Ovary (tissue), 9 donors: ENCODE results near the gene FUBP1. TPM values are rescaled to one million over a fixed set of nuclear protein-coding genes. Genes with fewer than 3 reads are reported as not detected.
"Not testable (repeated sequence)": the region's sequence is repeated elsewhere in the genome, so short reads cannot be mapped to it uniquely, and the experiment has no call there.

Source experiments
- DNase-seq, 5 donors: peaks; one replicate each; pipeline ENCODE4 v3.0.0-alpha.2; 2019 to 2020
- H3K27ac ChIP-seq, 2 donors: fragments of 200-600 bp; one replicate each; pipeline versions ENCODE4 v1.5.1 to v1.8.0; 2019 to 2022
- H3K27me3 ChIP-seq: fragments of 200-600 bp; one replicate; pipeline ENCODE4 v1.8.0; 2022
- H3K36me3 ChIP-seq: fragments of 200-600 bp; sonication (generic); one replicate; pipeline ENCODE4 v1.5.1; 2019
- H3K4me1 ChIP-seq: one replicate; pipeline ENCODE4 v1.8.1; 2013; ENCODE audit warnings: mild to moderate bottlenecking, moderate library complexity; ENCODE audit not compliant: insufficient read depth
- H3K4me3 ChIP-seq: fragments of 200-600 bp; sonication (generic); one replicate; pipeline ENCODE4 v1.5.1; 2017
- H3K9me3 ChIP-seq, 2 donors: fragments of 200-600 bp in 1 of 2; sonication (generic) in 1 of 2; one replicate each; pipeline versions ENCODE4 v1.5.1 to v1.8.1; 2013 to 2019; ENCODE audit warnings: mild to moderate bottlenecking in 1 of 2, moderate library complexity in 1 of 2
- EP300 ChIP-seq: sonication (generic); formaldehyde crosslinking; IDR thresholded peaks from one replicate; pipeline ENCODE4 v1.6.1; 2017; ENCODE audit warnings: antibody characterized with exemption
- POLR2A ChIP-seq: fragments of 450-650 bp; IDR thresholded peaks from one replicate; pipeline ENCODE4 v1.6.1; 2017; ENCODE audit warnings: antibody characterized with exemption, mild to moderate bottlenecking, moderate library complexity
- WGBS, 3 donors: extraction: QIAGEN DNeasy Blood & Tissue Kit in 1 of 3; methylation state at CpG; one replicate each; pipeline versions ENCODE4 v1.1.5 to v1.1.7; 2013 to 2017; 5-methylcytosine and 5-hydroxymethylcytosine counted together
- intact Hi-C, 4 donors: fragments of 100-400 bp; cut with DNase I; formaldehyde crosslinking; loops; one replicate each; pipeline versions ENCODE4 v1.11.0 to v1.15.1; 2022 to 2023
- polyA plus RNA-seq, 2 donors: library from polyadenylated mRNA; stranded (reverse); fragments of 200-250 nt in 1 of 2; fragments of 350-450 nt in 1 of 2; fragmentation: Illumina TruSeq in 1 of 2; extraction: RNeasy Lipid Tissue Mini Kit (QIAGEN cat#74804) in 1 of 2; gene quantifications; one replicate each; pipeline ENCODE4 v1.2.3, GENCODE V29; 2013 to 2014
- total RNA-seq, 7 donors: library from RNA; depleted of rRNA in 2 of 7; stranded (reverse); fragments of >200 nt in 2 of 7; fragmentation: NEBNext Ultra II Directional in 3 of 7; extraction: Animal tissue kit (Norgen Biotek cat#: 25700) in 3 of 7; gene quantifications; one replicate each; pipeline versions ENCODE4 v1.1.0 to v1.2.4, GENCODE V29; 2016 to 2023
- TF ChIP-seq, protein P1 (sequence below), 3 donors: fragments of 450-650 bp in 2 of 3; fragments of 200-600 bp in 1 of 3; IDR thresholded peaks; one replicate each; pipeline versions ENCODE4 v1.5.1 to v1.8.0; 2016 to 2022; ENCODE audit warnings: antibody characterized with exemption in 3 of 3, mild to moderate bottlenecking in 1 of 3
- donor health status: DM: no; HTN: no; CAD: no; lungs with moderate emphysema.
- donor health status: DM: no; HTN: no; CAD: no.
- donor health status: Bipolar disorder and iron deficiency.
- donor health status: DM: yes; HTN: yes; CAD: no.
- donor health status: DM: no; HTN: no; CAD: no.
- donor health status: DM: yes; HTN: yes; CAD: no.

Gene FUBP1
- total and polyA plus RNA-seq, 9 donors = 78.8 to 169 (median 115) TPM

DNA sequence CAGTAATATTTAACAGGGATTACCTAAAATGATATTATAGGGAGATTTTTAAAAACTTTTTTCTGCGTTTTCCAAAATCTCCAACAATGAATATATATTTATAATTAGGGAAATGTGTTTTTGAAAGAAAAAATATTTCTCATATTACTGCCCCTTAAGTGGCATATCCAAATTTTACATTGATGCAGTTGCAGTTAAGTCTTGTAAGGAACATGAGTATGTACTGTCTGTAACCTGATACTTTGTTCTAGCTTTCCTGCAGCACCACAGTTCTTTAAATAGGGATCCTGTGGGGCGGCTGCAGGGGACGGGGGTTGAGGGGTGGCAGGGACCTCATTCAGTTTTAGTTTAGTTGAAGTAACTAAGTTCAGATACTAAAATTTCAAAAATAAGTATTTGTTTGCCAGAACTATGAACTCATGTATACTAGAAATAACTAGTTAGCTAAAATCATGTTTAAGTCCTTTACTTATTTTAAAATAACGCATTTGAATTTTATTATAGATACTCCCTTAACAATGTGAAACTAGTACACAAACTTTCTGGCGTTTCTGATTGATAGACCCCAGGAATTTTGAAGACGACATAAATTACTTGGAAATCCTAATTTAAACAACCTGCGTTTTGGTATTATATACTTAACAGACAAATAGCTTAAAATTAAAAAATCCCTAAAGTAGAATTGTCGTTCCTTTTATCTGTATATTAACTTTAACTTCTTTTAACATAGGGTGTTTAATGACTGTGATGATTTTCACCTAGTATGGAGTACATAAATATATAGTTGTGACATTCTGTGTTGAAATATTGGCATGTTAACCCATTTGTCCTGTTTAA is 25.2 kb upstream of the FUBP1 start:
- no peak for TF ChIP-seq POLR2A
- TF ChIP-seq, protein P1, sequence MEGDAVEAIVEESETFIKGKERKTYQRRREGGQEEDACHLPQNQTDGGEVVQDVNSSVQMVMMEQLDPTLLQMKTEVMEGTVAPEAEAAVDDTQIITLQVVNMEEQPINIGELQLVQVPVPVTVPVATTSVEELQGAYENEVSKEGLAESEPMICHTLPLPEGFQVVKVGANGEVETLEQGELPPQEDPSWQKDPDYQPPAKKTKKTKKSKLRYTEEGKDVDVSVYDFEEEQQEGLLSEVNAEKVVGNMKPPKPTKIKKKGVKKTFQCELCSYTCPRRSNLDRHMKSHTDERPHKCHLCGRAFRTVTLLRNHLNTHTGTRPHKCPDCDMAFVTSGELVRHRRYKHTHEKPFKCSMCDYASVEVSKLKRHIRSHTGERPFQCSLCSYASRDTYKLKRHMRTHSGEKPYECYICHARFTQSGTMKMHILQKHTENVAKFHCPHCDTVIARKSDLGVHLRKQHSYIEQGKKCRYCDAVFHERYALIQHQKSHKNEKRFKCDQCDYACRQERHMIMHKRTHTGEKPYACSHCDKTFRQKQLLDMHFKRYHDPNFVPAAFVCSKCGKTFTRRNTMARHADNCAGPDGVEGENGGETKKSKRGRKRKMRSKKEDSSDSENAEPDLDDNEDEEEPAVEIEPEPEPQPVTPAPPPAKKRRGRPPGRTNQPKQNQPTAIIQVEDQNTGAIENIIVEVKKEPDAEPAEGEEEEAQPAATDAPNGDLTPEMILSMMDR (IDR thresholded peaks at IDR 0.05) = peak in 1 of 3 donors; percentile 40
- TF ChIP-seq EP300 = no peak

GRCh38 chr1:78003070-78003746 is 24.3 kb upstream of the FUBP1 start:
- H3K9me3 ChIP-seq = no peaks in the 10 kb centered on the region
- 35 to 47% (median 39%) methylated on average over 3 of the region's 3 CpGs for WGBS, 3 donors
- no peak overlapping the region for H3K4me3 ChIP-seq
- DNase-seq = no peak
- no peaks in the 10 kb centered on the region for H3K36me3 ChIP-seq
- no peaks in the 10 kb centered on the region for H3K4me1 ChIP-seq
- intact Hi-C loops = no loop called here
- no peak for TF ChIP-seq POLR2A
- TF ChIP-seq, protein P1 (IDR thresholded peaks at IDR 0.05) = no peak
- TF ChIP-seq EP300 = no peak
- H3K27ac ChIP-seq = peak overlapping the region in 1 of 2 donors; percentile 84
- no peaks in the 10 kb centered on the region for H3K27me3 ChIP-seq

More for the DNA sequence above, 25.2 kb upstream of the FUBP1 start:
- peak overlapping the region; percentile 72 to 84 for H3K27ac ChIP-seq
- no peaks in the 10 kb centered on the region for H3K9me3 ChIP-seq
- peak overlapping the region; percentile 64 for H3K4me3 ChIP-seq
- peak; percentile 53 to 61 (median 58) for DNase-seq
- WGBS, 3 donors = 2 to 3% (median 2%) methylated on average over 8 of the region's 8 CpGs
- H3K4me1 ChIP-seq = no peaks in the 10 kb centered on the region
- no peaks in the 10 kb centered on the region for H3K36me3 ChIP-seq
- H3K27me3 ChIP-seq = no peaks in the 10 kb centered on the region
- intact Hi-C loops = loop anchor here in 1 of 4 donors (2.0 kb wide), 1 partner anchor 25 kb away; the partner anchor contains the start of gene FUBP1

DNA sequence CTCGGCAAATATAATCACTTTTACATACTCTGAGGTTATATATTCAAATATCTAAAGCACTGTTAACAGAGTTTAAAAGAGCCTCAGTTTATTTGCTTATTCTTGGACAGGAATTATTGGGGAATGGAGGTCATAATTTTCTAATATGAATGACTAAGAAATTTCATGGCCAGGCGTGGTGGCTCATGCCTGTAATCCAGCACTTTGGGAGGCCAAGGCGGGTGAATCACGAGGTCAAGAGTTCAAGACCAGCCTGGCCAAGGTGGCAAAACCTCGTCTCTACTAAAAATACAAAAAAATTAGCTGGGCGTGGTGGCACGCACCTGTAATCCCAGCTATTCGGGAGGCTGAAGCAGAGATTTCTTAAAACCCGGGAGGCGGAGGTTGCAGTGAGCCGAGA is 21.7 kb upstream of the FUBP1 start:
- H3K4me3 ChIP-seq, H3K9me3 ChIP-seq, H3K27me3 ChIP-seq, H3K27ac ChIP-seq, H3K4me1 ChIP-seq, intact Hi-C loops, H3K36me3 ChIP-seq, DNase-seq: not testable (repeated sequence)
- WGBS, 3 donors = 91 to 94% (median 93%) methylated on average over 11 of the region's 11 CpGs

DNA sequence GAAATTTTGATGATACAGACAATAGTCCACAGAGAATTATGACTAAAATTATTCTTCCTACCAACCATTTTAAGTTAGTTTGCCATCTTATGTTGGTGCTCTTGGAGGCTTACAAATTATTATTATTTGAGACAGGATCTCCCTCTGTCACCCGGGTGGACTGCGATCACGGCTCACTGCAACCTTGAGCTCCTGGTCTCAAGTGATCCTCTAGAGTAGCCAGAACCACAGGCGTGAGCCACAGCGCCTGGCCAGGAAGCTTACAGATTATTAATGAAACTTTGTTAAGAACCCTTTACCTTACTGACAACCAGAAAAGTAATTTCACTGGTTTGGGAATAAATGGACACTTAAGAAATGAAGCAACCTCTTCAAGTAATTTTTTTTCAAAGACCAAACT is 17.9 kb upstream of the FUBP1 start:
- Histone ChIP-seq H3K27ac (no peak overlapping the region), H3K27me3 (no peaks in the 10 kb centered on the region), H3K4me3 (no peak overlapping the region), H3K4me1 (peaks cover 2% of the 10 kb centered on the region), H3K36me3 (no peaks in the 10 kb centered on the region), H3K9me3 (no peaks in the 10 kb centered on the region)
- intact Hi-C loops = no loop called here
- no peak for DNase-seq
- TF ChIP-seq, protein P1 (IDR thresholded peaks at IDR 0.05) = no peak
- TF ChIP-seq EP300 (no peak), POLR2A (no peak)
- 92 to 94% (median 92%) methylated on average over 5 of the region's 5 CpGs for WGBS, 3 donors
